Lung (tissue), 12 donors: ENCODE results near the gene CDC37L1. TPM values are rescaled to one million over a fixed set of nuclear protein-coding genes. Genes with fewer than 3 reads are reported as not detected.
A peak's percentile ranks its signal among the peaks of the same experiment; 100 is the strongest.

Source experiments
- ATAC-seq: fragments of 200-7000 bp; cut with Tn5 transposase; one replicate; pipeline ENCODE4 v1.9.1; 2020; ENCODE audit warnings: moderate number of reproducible peaks; ENCODE audit not compliant: insufficient read depth, low FRiP score
- DNase-seq, 3 donors: peaks; one replicate each; pipeline ENCODE4 v3.0.0-alpha.2; 2013 to 2017
- H3K27ac ChIP-seq, 2 donors: one replicate each; pipeline ENCODE4 v1.5.1; 2013; ENCODE audit warnings: mild to moderate bottlenecking in 2 of 2, moderate library complexity in 2 of 2, control low read depth in 1 of 2, inconsistent platforms in 1 of 2, low read depth in 1 of 2, low read length in 1 of 2
- H3K27me3 ChIP-seq, 3 donors: one replicate each; pipeline ENCODE4 v1.5.1; 2013; ENCODE audit warnings: low read length in 2 of 3; ENCODE audit not compliant: control insufficient read depth in 3 of 3, insufficient read depth in 3 of 3
- H3K36me3 ChIP-seq, 4 donors: one replicate each; pipeline ENCODE4 v1.5.1; 2013; ENCODE audit warnings: low read length in 4 of 4, mild to moderate bottlenecking in 1 of 4, moderate library complexity in 1 of 4; ENCODE audit not compliant: control insufficient read depth in 4 of 4, insufficient read depth in 4 of 4
- H3K4me1 ChIP-seq, 5 donors: one replicate each; pipeline ENCODE4 v1.5.1; 2013; ENCODE audit warnings: low read length in 5 of 5, mild to moderate bottlenecking in 2 of 5, moderate library complexity in 1 of 5; ENCODE audit not compliant: control insufficient read depth in 5 of 5, insufficient read depth in 5 of 5
- H3K4me3 ChIP-seq: one replicate; pipeline ENCODE4 v1.5.1; 2013; ENCODE audit warnings: mild to moderate bottlenecking, control low read depth, moderate library complexity
- H3K9ac ChIP-seq, 2 donors: one replicate each; pipeline ENCODE4 v1.5.1; 2013; ENCODE audit warnings: low read length in 2 of 2, control low read depth in 1 of 2; ENCODE audit not compliant: insufficient read depth in 1 of 2
- H3K9me3 ChIP-seq, 4 donors: one replicate each; pipeline ENCODE4 v1.5.1; 2013; ENCODE audit warnings: low read length in 3 of 4, mild to moderate bottlenecking in 1 of 4, moderate library complexity in 1 of 4; ENCODE audit not compliant: control insufficient read depth in 4 of 4, insufficient read depth in 3 of 4
- WGBS, 2 donors: extraction: QIAGEN DNeasy Blood & Tissue Kit; methylation state at CpG; one replicate each; pipeline ENCODE4 v1.1.7; 2013; 5-methylcytosine and 5-hydroxymethylcytosine counted together
- polyA plus RNA-seq, 2 donors: library from polyadenylated mRNA; stranded (reverse); fragments of 200-250 nt; gene quantifications; one replicate each; pipeline ENCODE4 v1.2.1, GENCODE V29; 2013
- total RNA-seq, 2 donors: library from RNA; depleted of rRNA in 1 of 2; stranded (reverse); fragments of >200 nt in 1 of 2; gene quantifications; one replicate each; pipeline ENCODE4 v1.2.1, GENCODE V29; 2014 to 2021
- TF ChIP-seq, protein P1 (sequence below): IDR thresholded peaks from 2 replicates; pipeline ENCODE4 v1.5.1; 2012; ENCODE audit warnings: mild to moderate bottlenecking; ENCODE audit errors: control extremely low read depth, extremely low read depth
- donor health status: control.
- donor health status: control.
- donor health status: Bipolar disorder and iron deficiency.
- donor health status: healthy.
- donor health status: DM: yes; HTN: yes; CAD: no.

The CDC37L1 gene
- total and polyA plus RNA-seq, 4 donors = 9.3 to 30.7 (median 14.1) TPM

GRCh38 chr9:4677392-4677791 is 2.0 kb upstream of the CDC37L1 start:
- H3K27me3 ChIP-seq = no peaks in the 10 kb centered on the region
- H3K9ac ChIP-seq = no peak overlapping the region
- no peaks in the 10 kb centered on the region for H3K9me3 ChIP-seq
- peaks cover 2 to 22% (median 4%) of the 10 kb centered on the region in 5 donors for H3K4me1 ChIP-seq
- H3K27ac ChIP-seq = no peak overlapping the region
- DNase-seq (no peak), ATAC-seq (no peak)
- TF ChIP-seq, protein P1, sequence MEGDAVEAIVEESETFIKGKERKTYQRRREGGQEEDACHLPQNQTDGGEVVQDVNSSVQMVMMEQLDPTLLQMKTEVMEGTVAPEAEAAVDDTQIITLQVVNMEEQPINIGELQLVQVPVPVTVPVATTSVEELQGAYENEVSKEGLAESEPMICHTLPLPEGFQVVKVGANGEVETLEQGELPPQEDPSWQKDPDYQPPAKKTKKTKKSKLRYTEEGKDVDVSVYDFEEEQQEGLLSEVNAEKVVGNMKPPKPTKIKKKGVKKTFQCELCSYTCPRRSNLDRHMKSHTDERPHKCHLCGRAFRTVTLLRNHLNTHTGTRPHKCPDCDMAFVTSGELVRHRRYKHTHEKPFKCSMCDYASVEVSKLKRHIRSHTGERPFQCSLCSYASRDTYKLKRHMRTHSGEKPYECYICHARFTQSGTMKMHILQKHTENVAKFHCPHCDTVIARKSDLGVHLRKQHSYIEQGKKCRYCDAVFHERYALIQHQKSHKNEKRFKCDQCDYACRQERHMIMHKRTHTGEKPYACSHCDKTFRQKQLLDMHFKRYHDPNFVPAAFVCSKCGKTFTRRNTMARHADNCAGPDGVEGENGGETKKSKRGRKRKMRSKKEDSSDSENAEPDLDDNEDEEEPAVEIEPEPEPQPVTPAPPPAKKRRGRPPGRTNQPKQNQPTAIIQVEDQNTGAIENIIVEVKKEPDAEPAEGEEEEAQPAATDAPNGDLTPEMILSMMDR = no peak
- H3K4me3 ChIP-seq = no peak overlapping the region
- no peaks in the 10 kb centered on the region for H3K36me3 ChIP-seq
- 86 to 97% methylated on average over 3 of the region's 3 CpGs for WGBS, 2 donors

DNA sequence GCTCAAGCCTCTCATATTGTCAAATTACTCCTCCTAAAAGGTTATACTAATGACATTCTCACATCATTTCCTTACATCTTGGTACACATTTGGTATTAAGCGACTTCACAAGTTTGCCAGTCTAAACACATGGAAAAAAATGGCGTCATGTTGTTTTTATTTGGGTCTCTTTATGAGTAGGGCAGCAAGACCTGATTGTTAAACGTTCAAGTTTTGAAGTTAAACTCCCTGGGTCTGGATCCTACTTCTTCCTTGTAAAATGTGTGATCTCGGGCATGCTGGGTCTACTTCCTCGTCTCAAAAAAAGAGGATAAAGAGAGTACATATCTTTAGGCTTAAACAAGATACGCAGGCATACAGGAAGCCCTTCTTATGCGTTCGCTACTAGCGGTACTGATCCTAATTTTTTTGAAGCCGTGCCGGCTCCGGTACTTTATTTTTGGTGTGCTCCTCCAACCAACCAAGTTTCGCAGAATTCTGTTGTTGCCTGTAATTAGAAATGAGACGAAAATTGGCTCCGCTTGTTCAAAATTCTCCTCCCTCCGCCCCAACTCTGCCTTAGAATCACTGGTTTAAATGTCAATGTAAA is 596 bp upstream of the CDC37L1 start:
- H3K27me3 ChIP-seq = no peaks in the 10 kb centered on the region
- peaks cover 2 to 22% (median 6%) of the 10 kb centered on the region in 5 donors for H3K4me1 ChIP-seq
- ATAC-seq (no peak), DNase-seq (peak; percentile 64 to 87 (median 80))
- 1% methylated on average over 16 of the region's 16 CpGs for WGBS, 2 donors
- peak overlapping the region; percentile 44 for H3K4me3 ChIP-seq
- H3K9me3 ChIP-seq = no peaks in the 10 kb centered on the region
- peaks cover 0 to 5% (median 0%) of the 10 kb centered on the region in 4 donors for H3K36me3 ChIP-seq
- TF ChIP-seq, protein P1 = no peak
- H3K9ac ChIP-seq = peak overlapping the region; percentile 99
- peak overlapping the region; percentile 98 to 99 for H3K27ac ChIP-seq

- WGBS, 2 donors = 3 to 5% methylated on average over 10 of the region's 10 CpGs
- TF ChIP-seq, protein P1 = no peak
- H3K9me3 ChIP-seq = no peaks in the 10 kb centered on the region
Observed at GRCh38 chr9:4680173-4680525, 780 bp downstream of the CDC37L1 start.

DNA sequence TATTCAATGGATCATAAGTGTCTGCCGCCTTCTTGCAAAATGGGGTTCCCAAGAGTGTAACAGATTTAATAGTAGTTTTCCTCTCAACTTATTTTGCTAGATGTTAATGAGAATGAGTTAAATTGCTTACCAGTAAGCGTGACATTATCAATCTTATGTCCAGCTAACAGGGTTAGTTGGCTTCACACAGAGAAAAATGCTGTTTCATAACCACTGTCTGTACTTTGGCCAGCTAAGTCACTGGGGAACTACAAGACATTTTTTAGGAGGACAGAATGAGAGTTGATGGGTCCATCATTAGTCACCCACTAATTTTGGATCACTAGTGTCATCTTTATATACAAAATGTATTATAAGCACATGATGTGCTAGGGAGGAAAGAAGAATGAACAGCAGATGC is 1.4 kb downstream of the CDC37L1 start:
- TF ChIP-seq, protein P1 = no peak
- peaks cover 4 to 22% (median 6%) of the 10 kb centered on the region in 5 donors for H3K4me1 ChIP-seq
- DNase-seq = peak in 2 of 3 donors; percentile 31 to 39
- H3K36me3 ChIP-seq = peaks cover 0 to 11% (median 3%) of the 10 kb centered on the region in 4 donors
- H3K9me3 ChIP-seq = no peaks in the 10 kb centered on the region
- peak overlapping the region in 1 of 2 donors; percentile 94 for H3K27ac ChIP-seq
- H3K27me3 ChIP-seq = no peaks in the 10 kb centered on the region
- H3K4me3 ChIP-seq = no peak overlapping the region
- peak overlapping the region in 1 of 2 donors; percentile 99 for H3K9ac ChIP-seq
- ATAC-seq = no peak
- WGBS, 2 donors = 49 to 61% methylated on average over 2 of the region's 2 CpGs

More at GRCh38 chr9:4680173-4680525, 780 bp downstream of the CDC37L1 start:
- ATAC-seq (no peak), DNase-seq (peak in 2 of 3 donors; percentile 47 to 73)
- peak overlapping the region; percentile 94 to 98 for H3K27ac ChIP-seq
- H3K4me1 ChIP-seq = peaks cover 4 to 22% (median 6%) of the 10 kb centered on the region in 5 donors
- peak overlapping the region; percentile 90 to 99 for H3K9ac ChIP-seq
- peaks cover 0 to 10% (median 3%) of the 10 kb centered on the region in 4 donors for H3K36me3 ChIP-seq
- H3K27me3 ChIP-seq = no peaks in the 10 kb centered on the region
- H3K4me3 ChIP-seq = peak overlapping the region; percentile 80
